ENCODE measurements around the gene NR3C2. TPM values are rescaled to one million over a fixed set of nuclear protein-coding genes. Genes with fewer than 3 reads are reported as not detected.

The NR3C2 gene
- total and polyA plus RNA-seq, 2 experiments from 2014 or later, result 1.2 to 3.0 TPM

- TF ChIP-seq EZH2 (IDR thresholded peaks at IDR 0.05; ENCODE audit: low read depth, unreplicated experiment) (no peak), EZH2phosphoT487 (IDR thresholded peaks at IDR 0.05; ENCODE audit: unreplicated experiment) (no peak), ETS1 (IDR thresholded peaks at IDR 0.05) (no peak), ZNF331 (CRISPR knock-in tag; IDR thresholded peaks at IDR 0.05; ENCODE audit: low read depth) (no peak), STAT1 (IDR thresholded peaks at IDR 0.05; ENCODE audit: unreplicated experiment) (no peak), POLR2AphosphoS5 (IDR thresholded peaks at IDR 0.05; ENCODE audit: low read depth) (no peak), NANOG (IDR thresholded peaks at IDR 0.05; ENCODE audit: borderline replicate concordance) (no peak)
Observed at GRCh38 chr4:148437439-148437838, 4.8 kb downstream of the NR3C2 start (continued).

- no peak for DNase-seq (ENCODE audit: low spot score)
- H3K27me3 Mint-ChIP-seq (ENCODE audit: insufficient read depth, low read depth, poor library complexity), result peaks cover 7% of the 10 kb centered on the region
- no peak overlapping the region for H3K27ac Mint-ChIP-seq
- no peak for TF ChIP-seq ETS1 (IDR thresholded peaks at IDR 0.05)
- TF ChIP-seq CTCF (conservative IDR thresholded peaks at IDR 0.05; ENCODE audit: low read depth in 2 of 2), result no peak
- TF ChIP-seq ZNF331 (CRISPR knock-in tag; IDR thresholded peaks at IDR 0.05; ENCODE audit: low read depth), result no peak
- TF ChIP-seq ZNF114 (CRISPR knock-in tag; IDR thresholded peaks at IDR 0.05), result no peak
- TF ChIP-seq REST (IDR thresholded peaks at IDR 0.05; ENCODE audit: unreplicated experiment), result no peak
- TF ChIP-seq JUNB (IDR thresholded peaks at IDR 0.05; ENCODE audit: unreplicated experiment), result no peak
- no peak for TF ChIP-seq EZH2phosphoT487 (IDR thresholded peaks at IDR 0.05; ENCODE audit: unreplicated experiment)
- TF ChIP-seq CREB1 (CRISPR knock-in tag; IDR thresholded peaks at IDR 0.05; ENCODE audit: low read depth), result no peak
Observed at GRCh38 chr4:148436512-148436911, 5.7 kb downstream of the NR3C2 start.

More at GRCh38 chr4:148436512-148436911, 5.7 kb downstream of the NR3C2 start:
- H3K36me3 Mint-ChIP-seq (ENCODE audit: low read depth), result no peaks in the 10 kb centered on the region
- H4K20me1 ChIP-seq (replicated peaks; ENCODE audit: insufficient read depth), result no peaks in the 10 kb centered on the region
- H3F3A ChIP-seq (replicated peaks; ENCODE audit: low read depth), result no peaks in the 10 kb centered on the region
- H3K4me1 ChIP-seq (ENCODE audit: insufficient read depth), result peaks cover 27% of the 10 kb centered on the region
- H3K79me2 ChIP-seq (replicated peaks; ENCODE audit: insufficient read depth), result peaks cover 9% of the 10 kb centered on the region
- H3K27ac ChIP-seq (ENCODE audit: low read depth), result no peak overlapping the region
- no peaks in the 10 kb centered on the region for H3K36me3 ChIP-seq (ENCODE audit: insufficient read depth)
- no peak for ATAC-seq
- H3K4me3 ChIP-seq, result no peak overlapping the region
- H3K4me1 Mint-ChIP-seq, result peaks cover 21% of the 10 kb centered on the region; the same call in 2 of the 3 replicates
- H3K9me3 Mint-ChIP-seq, result no peaks in the 10 kb centered on the region
- no peak overlapping the region for H3K4me2 ChIP-seq
- peaks cover 14% of the 10 kb centered on the region; the same call in 1 of the 2 replicates for H3K27me3 ChIP-seq (ENCODE audit: insufficient read depth)
- no peak overlapping the region for H3K4me3 Mint-ChIP-seq
- no peaks in the 10 kb centered on the region for H3K9me2 ChIP-seq (ENCODE audit: insufficient read depth)
- no peak overlapping the region for H2AFZ ChIP-seq
